Measurements from ENCODE around the gene AP3S1. TPM values are rescaled to one million over a fixed set of nuclear protein-coding genes. Genes with fewer than 3 reads are reported as not detected.
"Not testable (repeated sequence)": the region's sequence is repeated elsewhere in the genome, so short reads cannot be mapped to it uniquely, and the experiment has no call there.

Gene AP3S1
- total RNA-seq, 6 donors from 2014 or later = 8.9 to 81.1 (median 46.5) TPM

GRCh38 chr5:115920171-115920725 lies 78.5 kb downstream of the AP3S1 start:
- DNase-seq = no peak
- no peaks in the 10 kb centered on the region for H3K27me3 ChIP-seq
- no peak overlapping the region for H3K27ac ChIP-seq
- peaks cover 0 to 1% (median 0%) of the 10 kb centered on the region in 4 donors for H3K36me3 ChIP-seq
- H3K9me3 ChIP-seq = no peaks in the 10 kb centered on the region
- TF ChIP-seq EP300 (IDR thresholded peaks at IDR 0.05) = no peak
- TF ChIP-seq POLR2AphosphoS5 (IDR thresholded peaks at IDR 0.05) = no peak
- TF ChIP-seq CTCF (IDR thresholded peaks at IDR 0.05) = no peak
- TF ChIP-seq POLR2A (IDR thresholded peaks at IDR 0.05) = no peak
- H3K4me3 ChIP-seq = no peak overlapping the region
- WGBS, 2 donors = 64 to 75% methylated on average over 3 of the region's 3 CpGs
- no peak for ATAC-seq (ENCODE audit: low FRiP score in 2 of 2)
- H3K4me1 ChIP-seq = no peaks in the 10 kb centered on the region

DNA sequence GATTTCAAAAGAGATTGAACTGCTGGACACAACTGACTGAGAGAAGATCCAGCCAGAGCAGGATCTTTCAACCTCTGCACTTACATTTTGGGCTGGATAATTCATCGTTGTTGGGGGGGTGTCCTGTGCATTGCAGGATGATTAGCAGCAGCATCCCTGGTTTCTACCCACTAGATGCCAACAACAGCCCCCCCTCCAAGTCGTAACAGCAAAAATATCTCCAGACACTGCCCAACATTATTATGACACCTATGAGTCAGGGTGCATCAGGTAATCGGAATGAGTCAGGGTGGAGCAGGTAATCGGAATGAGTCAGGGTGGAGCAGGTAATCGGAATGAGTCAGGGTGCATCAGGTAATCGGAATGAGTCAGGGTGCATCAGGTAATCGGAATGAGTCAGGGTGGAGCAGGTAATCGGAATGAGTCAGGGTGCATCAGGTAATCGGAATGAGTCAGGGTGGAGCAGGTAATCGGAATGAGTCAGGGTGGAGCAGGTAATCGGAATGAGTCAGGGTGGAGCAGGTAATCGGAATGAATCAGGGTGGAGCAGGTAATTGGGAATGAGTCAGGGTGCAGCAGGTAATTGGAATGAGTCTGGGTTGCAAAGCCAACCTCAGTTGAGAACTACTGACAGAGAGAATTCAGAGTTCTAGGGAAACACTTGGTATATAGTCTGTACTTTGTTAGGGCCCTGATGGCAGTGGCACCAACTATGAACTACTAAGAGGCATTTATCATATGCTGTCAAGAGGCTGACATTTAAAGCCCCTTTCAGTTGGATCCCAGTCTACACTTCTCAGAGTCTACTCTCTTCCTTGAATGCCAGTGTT lies 87.1 kb downstream of the AP3S1 start:
- 87 to 97% methylated on average over 12 of the region's 12 CpGs for WGBS, 2 donors
- not testable (repeated sequence) for H3K9me3 ChIP-seq; H3K36me3 ChIP-seq; H3K27ac ChIP-seq; H3K4me3 ChIP-seq; H3K27me3 ChIP-seq; H3K4me1 ChIP-seq; DNase-seq; ATAC-seq (ENCODE audit: low FRiP score in 2 of 2)

- not testable (repeated sequence) for H3K27me3 ChIP-seq; H3K9me3 ChIP-seq; H3K4me3 ChIP-seq; ATAC-seq (ENCODE audit: low FRiP score in 2 of 2); H3K4me1 ChIP-seq; H3K36me3 ChIP-seq; H3K27ac ChIP-seq; DNase-seq
- WGBS, 2 donors = 88 to 93% methylated on average over 17 of the region's 17 CpGs
These were observed 88.4 kb downstream of the AP3S1 start for GRCh38 chr5:115930171-115930570.

DNA sequence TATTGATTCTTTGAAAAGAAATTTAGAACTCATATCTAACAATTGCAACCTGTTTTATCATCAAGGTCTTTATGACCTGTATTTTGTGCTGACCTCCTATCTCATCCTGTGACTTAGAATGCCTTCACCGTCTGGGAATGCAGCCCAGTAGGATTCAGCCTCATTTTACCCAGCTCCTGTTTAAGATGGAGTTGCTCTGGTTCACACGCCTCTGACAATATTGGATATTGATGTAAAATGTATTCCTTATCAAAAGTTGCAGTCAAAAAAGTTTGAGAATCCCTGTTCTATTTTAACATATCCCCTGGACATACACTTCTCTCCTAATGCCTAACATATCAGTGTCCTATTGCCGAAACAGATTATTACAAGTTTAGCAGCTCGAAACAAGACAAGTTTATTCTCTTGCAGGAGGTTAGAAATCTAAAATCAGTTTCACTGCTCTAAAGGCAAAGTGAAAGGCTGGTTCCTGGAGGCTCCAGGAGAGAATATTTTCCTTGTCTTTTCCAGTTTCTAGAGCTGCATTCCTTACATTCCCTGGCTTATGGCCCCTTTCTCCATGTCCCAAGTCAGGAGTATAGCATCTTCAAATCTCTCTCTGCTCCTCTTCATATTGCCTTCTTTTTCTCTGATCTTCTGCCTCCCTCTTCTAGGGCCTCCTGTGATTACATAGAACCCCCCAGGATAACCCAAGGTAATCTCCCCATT lies 89.0 kb downstream of the AP3S1 start:
- Histone ChIP-seq H3K4me1 (no peaks in the 10 kb centered on the region), H3K36me3 (no peaks in the 10 kb centered on the region), H3K9me3 (no peaks in the 10 kb centered on the region), H3K27me3 (no peaks in the 10 kb centered on the region), H3K4me3 (no peak overlapping the region), H3K27ac (no peak overlapping the region)
- no peak for DNase-seq
- WGBS, 2 donors = 92 to 96% methylated on average over 4 of the region's 4 CpGs
- TF ChIP-seq CTCF (IDR thresholded peaks at IDR 0.05) (no peak), EP300 (IDR thresholded peaks at IDR 0.05) (no peak), POLR2A (IDR thresholded peaks at IDR 0.05) (no peak), POLR2AphosphoS5 (IDR thresholded peaks at IDR 0.05) (no peak)
- no peak for ATAC-seq (ENCODE audit: low FRiP score in 2 of 2)

DNA sequence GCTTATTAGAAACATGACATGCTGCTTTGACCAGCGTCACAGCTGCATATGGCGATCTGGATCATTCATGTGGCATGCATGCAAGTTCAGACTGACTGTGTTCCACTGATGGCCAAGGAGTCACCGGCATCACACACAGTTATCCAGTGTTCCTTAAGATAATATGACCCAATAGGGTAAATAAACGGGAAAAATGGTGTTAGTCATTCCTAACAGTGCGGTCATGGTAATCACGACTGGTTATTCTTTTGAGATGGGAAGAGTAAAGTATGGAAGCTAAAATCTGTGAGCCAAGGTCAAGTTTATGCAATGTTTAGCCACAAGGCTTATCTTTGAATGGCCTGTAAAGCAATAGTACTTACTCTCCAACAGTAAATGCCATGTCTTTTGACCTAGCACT lies 91.3 kb downstream of the AP3S1 start:
- Histone ChIP-seq H3K27me3 (no peaks in the 10 kb centered on the region), H3K27ac (no peak overlapping the region), H3K4me1 (no peaks in the 10 kb centered on the region), H3K36me3 (no peaks in the 10 kb centered on the region), H3K4me3 (no peak overlapping the region), H3K9me3 (no peaks in the 10 kb centered on the region)
- DNase-seq = no peak
- TF ChIP-seq EP300 (IDR thresholded peaks at IDR 0.05) (no peak), CTCF (IDR thresholded peaks at IDR 0.05) (no peak), POLR2A (IDR thresholded peaks at IDR 0.05) (no peak), POLR2AphosphoS5 (IDR thresholded peaks at IDR 0.05) (no peak)
- 90 to 95% methylated on average over 6 of the region's 6 CpGs for WGBS, 2 donors
- no peak for ATAC-seq (ENCODE audit: low FRiP score in 2 of 2)

All from upper lobe of left lung (tissue), 6 donors.